ENCODE results near the gene ZDHHC14.
"Not testable (repeated sequence)": the region's sequence is repeated elsewhere in the genome, so short reads cannot be mapped to it uniquely, and the experiment has no call there.

ZDHHC14 gene

DNA sequence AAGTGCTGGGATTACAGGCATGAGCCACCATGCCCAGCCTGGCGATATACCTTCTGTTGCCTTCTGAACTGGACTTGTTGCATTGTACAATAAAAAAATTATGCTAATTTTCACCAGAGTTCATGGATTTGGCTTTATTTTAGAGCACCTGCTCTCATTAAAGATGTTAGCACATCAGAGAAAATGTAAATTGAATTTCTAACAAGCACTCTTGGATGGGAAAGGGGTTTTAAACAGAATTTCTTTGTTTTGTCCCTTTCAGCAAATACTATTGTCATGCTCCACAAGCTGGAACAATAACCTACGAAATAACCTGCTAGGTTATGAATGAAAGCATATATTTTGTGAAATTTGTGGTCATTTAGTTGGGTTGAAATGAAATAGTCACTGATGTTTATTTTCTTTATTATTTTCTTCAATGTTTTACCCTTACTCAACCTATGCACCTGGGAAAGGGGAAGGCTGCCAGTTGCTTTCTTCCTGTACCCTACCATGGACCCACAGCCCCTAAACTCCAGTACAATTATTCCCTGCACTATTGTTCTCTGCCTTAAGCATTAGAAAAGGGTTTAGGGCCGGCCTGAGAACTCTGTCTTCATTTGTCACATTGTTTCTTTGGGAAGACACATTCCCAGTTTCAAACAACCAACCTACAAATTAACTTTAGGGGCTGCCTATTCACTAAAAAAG is 22.2 kb downstream of the ZDHHC14 start:
- peaks cover 0 to 3% of the 10 kb centered on the region in 2 donors for H3K36me3 ChIP-seq (ENCODE audit: control insufficient read depth in 2 of 2, insufficient read depth in 2 of 2, low read length in 2 of 2)
- no peak overlapping the region for H3K27ac ChIP-seq (ENCODE audit: low read depth in 2 of 2, low read length in 2 of 2)

DNA sequence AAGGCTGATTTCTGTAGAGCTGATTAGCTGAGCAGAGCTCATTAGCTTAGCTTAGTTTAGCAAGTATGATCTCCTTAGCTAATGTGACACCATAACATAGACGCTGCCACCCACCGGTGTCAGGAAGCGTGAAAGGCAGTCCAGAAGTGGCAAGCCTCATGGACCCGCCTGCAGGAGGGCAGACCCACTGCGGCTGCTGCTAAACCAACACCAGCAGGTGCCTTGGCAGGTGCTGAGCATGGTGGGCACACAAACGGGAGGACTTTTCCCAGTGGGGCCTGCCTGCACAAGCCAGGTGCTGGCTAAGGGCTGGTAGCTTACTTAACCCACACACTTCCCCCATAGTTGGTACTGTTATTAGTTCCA is 22.7 kb downstream of the ZDHHC14 start:
- Histone ChIP-seq H3K4me3 (ENCODE audit: low read length in 2 of 2) (no peak overlapping the region), H3K9me3 (ENCODE audit: control insufficient read depth in 2 of 2, low read length in 2 of 2) (no peaks in the 10 kb centered on the region), H3K4me1 (ENCODE audit: control insufficient read depth in 2 of 2, insufficient read depth in 2 of 2, low read length in 2 of 2) (no peaks in the 10 kb centered on the region)

More for the DNA sequence above, 22.2 kb downstream of the ZDHHC14 start:
- Histone ChIP-seq H3K9ac (ENCODE audit: low read depth in 1 of 2, low read length in 2 of 2) (no peak overlapping the region), H3K4me1 (ENCODE audit: control insufficient read depth in 2 of 2, insufficient read depth in 2 of 2, low read length in 2 of 2) (no peaks in the 10 kb centered on the region), H3K9me3 (ENCODE audit: control insufficient read depth in 2 of 2, low read length in 2 of 2) (no peaks in the 10 kb centered on the region), H3K27me3 (ENCODE audit: control insufficient read depth in 2 of 2, insufficient read depth in 2 of 2, low read length in 2 of 2) (no peaks in the 10 kb centered on the region), H3K4me3 (ENCODE audit: low read length in 2 of 2) (no peak overlapping the region)

DNA sequence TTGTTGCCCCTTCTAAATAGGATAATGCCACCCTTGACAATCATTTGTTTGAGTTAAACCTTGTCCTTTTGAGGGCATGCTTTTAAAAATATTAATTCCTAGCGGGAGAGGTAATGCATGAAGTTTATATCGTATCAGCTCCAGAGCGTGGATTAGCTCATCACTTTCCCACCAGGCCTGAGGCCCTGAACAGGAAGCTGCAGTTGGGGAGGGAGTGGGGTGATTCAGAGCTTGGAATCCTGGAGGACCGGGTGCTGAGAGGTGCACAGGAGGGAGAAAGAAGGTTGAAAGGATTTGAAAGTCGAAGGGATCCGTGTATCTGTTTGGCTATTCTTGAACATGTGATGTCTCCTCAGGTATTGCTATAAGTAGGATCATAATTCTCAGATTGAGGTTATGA is 25.0 kb downstream of the ZDHHC14 start:
- Histone ChIP-seq H3K4me3 (ENCODE audit: low read length in 2 of 2) (no peak overlapping the region), H3K36me3 (ENCODE audit: control insufficient read depth in 2 of 2, insufficient read depth in 2 of 2, low read length in 2 of 2) (peaks cover 2 to 3% of the 10 kb centered on the region in 2 donors), H3K9me3 (ENCODE audit: control insufficient read depth in 2 of 2, low read length in 2 of 2) (no peaks in the 10 kb centered on the region), H3K27me3 (ENCODE audit: control insufficient read depth in 2 of 2, insufficient read depth in 2 of 2, low read length in 2 of 2) (no peaks in the 10 kb centered on the region), H3K4me1 (ENCODE audit: control insufficient read depth in 2 of 2, insufficient read depth in 2 of 2, low read length in 2 of 2) (no peaks in the 10 kb centered on the region), H3K27ac (ENCODE audit: low read depth in 2 of 2, low read length in 2 of 2) (no peak overlapping the region), H3K9ac (ENCODE audit: low read depth in 1 of 2, low read length in 2 of 2) (no peak overlapping the region)

More for the DNA sequence above, 22.7 kb downstream of the ZDHHC14 start:
- H3K36me3 ChIP-seq (ENCODE audit: control insufficient read depth in 2 of 2, insufficient read depth in 2 of 2, low read length in 2 of 2) = peaks cover 0 to 3% of the 10 kb centered on the region in 2 donors
- H3K27ac ChIP-seq (ENCODE audit: low read depth in 2 of 2, low read length in 2 of 2) = no peak overlapping the region
- H3K9ac ChIP-seq (ENCODE audit: low read depth in 1 of 2, low read length in 2 of 2) = no peak overlapping the region
- H3K27me3 ChIP-seq (ENCODE audit: control insufficient read depth in 2 of 2, insufficient read depth in 2 of 2, low read length in 2 of 2) = no peaks in the 10 kb centered on the region

- H3K27ac ChIP-seq (ENCODE audit: low read depth in 2 of 2, low read length in 2 of 2) = no peak overlapping the region
- H3K9me3 ChIP-seq (ENCODE audit: control insufficient read depth in 2 of 2, low read length in 2 of 2) = no peaks in the 10 kb centered on the region
- H3K4me3 ChIP-seq (ENCODE audit: low read length in 2 of 2) = no peak overlapping the region
- no peaks in the 10 kb centered on the region for H3K27me3 ChIP-seq (ENCODE audit: control insufficient read depth in 2 of 2, insufficient read depth in 2 of 2, low read length in 2 of 2)
- H3K4me1 ChIP-seq (ENCODE audit: control insufficient read depth in 2 of 2, insufficient read depth in 2 of 2, low read length in 2 of 2) = no peaks in the 10 kb centered on the region
- peaks cover 2 to 3% of the 10 kb centered on the region in 2 donors for H3K36me3 ChIP-seq (ENCODE audit: control insufficient read depth in 2 of 2, insufficient read depth in 2 of 2, low read length in 2 of 2)
- H3K9ac ChIP-seq (ENCODE audit: low read depth in 1 of 2, low read length in 2 of 2) = no peak overlapping the region
These were observed 25.7 kb downstream of the ZDHHC14 start for GRCh38 chr6:157406661-157407060.

GRCh38 chr6:157407646-157408045 is 26.7 kb downstream of the ZDHHC14 start:
- Histone ChIP-seq H3K36me3 (ENCODE audit: control insufficient read depth in 2 of 2, insufficient read depth in 2 of 2, low read length in 2 of 2) (peaks cover 0 to 2% of the 10 kb centered on the region in 2 donors), H3K4me3 (ENCODE audit: low read length in 2 of 2) (no peak overlapping the region), H3K27me3 (ENCODE audit: control insufficient read depth in 2 of 2, insufficient read depth in 2 of 2, low read length in 2 of 2) (no peaks in the 10 kb centered on the region), H3K9me3 (ENCODE audit: control insufficient read depth in 2 of 2, low read length in 2 of 2) (no peaks in the 10 kb centered on the region), H3K9ac (ENCODE audit: low read depth in 1 of 2, low read length in 2 of 2) (no peak overlapping the region), H3K27ac (ENCODE audit: low read depth in 2 of 2, low read length in 2 of 2) (no peak overlapping the region), H3K4me1 (ENCODE audit: control insufficient read depth in 2 of 2, insufficient read depth in 2 of 2, low read length in 2 of 2) (no peaks in the 10 kb centered on the region)

GRCh38 chr6:157408427-157408826 is 27.4 kb downstream of the ZDHHC14 start:
- H3K36me3 ChIP-seq (ENCODE audit: control insufficient read depth in 2 of 2, insufficient read depth in 2 of 2, low read length in 2 of 2); H3K4me1 ChIP-seq (ENCODE audit: control insufficient read depth in 2 of 2, insufficient read depth in 2 of 2, low read length in 2 of 2); H3K9me3 ChIP-seq (ENCODE audit: control insufficient read depth in 2 of 2, low read length in 2 of 2); H3K4me3 ChIP-seq (ENCODE audit: low read length in 2 of 2); H3K27me3 ChIP-seq (ENCODE audit: control insufficient read depth in 2 of 2, insufficient read depth in 2 of 2, low read length in 2 of 2); H3K9ac ChIP-seq (ENCODE audit: low read depth in 1 of 2, low read length in 2 of 2); H3K27ac ChIP-seq (ENCODE audit: low read depth in 2 of 2, low read length in 2 of 2): not testable (repeated sequence)

- no peak overlapping the region for H3K4me3 ChIP-seq (ENCODE audit: low read length in 2 of 2)
These were observed 29.1 kb downstream of the ZDHHC14 start for GRCh38 chr6:157410045-157410444.

GRCh38 chr6:157411368-157411767 is 30.4 kb downstream of the ZDHHC14 start:
- H3K27me3 ChIP-seq (ENCODE audit: control insufficient read depth in 2 of 2, insufficient read depth in 2 of 2, low read length in 2 of 2) = no peaks in the 10 kb centered on the region

More at GRCh38 chr6:157410045-157410444, 29.1 kb downstream of the ZDHHC14 start:
- no peak overlapping the region for H3K9ac ChIP-seq (ENCODE audit: low read depth in 1 of 2, low read length in 2 of 2)
- no peaks in the 10 kb centered on the region for H3K9me3 ChIP-seq (ENCODE audit: control insufficient read depth in 2 of 2, low read length in 2 of 2)
- H3K27me3 ChIP-seq (ENCODE audit: control insufficient read depth in 2 of 2, insufficient read depth in 2 of 2, low read length in 2 of 2) = no peaks in the 10 kb centered on the region
- peaks cover 0 to 2% of the 10 kb centered on the region in 2 donors for H3K36me3 ChIP-seq (ENCODE audit: control insufficient read depth in 2 of 2, insufficient read depth in 2 of 2, low read length in 2 of 2)
- H3K4me1 ChIP-seq (ENCODE audit: control insufficient read depth in 2 of 2, insufficient read depth in 2 of 2, low read length in 2 of 2) = no peaks in the 10 kb centered on the region
- H3K27ac ChIP-seq (ENCODE audit: low read depth in 2 of 2, low read length in 2 of 2) = no peak overlapping the region

DNA sequence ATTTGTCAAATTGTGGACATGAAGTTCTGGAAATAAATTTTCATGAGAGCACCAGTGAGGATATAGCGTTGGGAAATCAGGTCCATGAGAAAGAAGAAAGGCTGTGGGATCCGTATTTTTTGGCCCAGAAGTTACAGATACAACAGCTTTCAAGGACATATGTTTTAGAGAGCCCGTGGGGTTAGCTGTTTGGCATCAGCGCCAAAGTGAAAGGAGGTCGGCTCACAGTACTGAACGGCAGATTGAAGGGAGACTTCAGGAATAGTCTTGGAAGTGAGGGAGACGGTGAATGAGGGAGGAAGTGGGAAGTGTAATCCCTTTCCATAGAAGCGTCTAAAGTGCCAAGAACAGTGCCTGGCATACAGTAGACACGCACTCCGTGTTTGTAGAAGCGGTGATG is 31.8 kb downstream of the ZDHHC14 start:
- Histone ChIP-seq H3K9ac (ENCODE audit: low read depth in 1 of 2, low read length in 2 of 2) (no peak overlapping the region), H3K4me1 (ENCODE audit: control insufficient read depth in 2 of 2, insufficient read depth in 2 of 2, low read length in 2 of 2) (no peaks in the 10 kb centered on the region), H3K27ac (ENCODE audit: low read depth in 2 of 2, low read length in 2 of 2) (no peak overlapping the region), H3K9me3 (ENCODE audit: control insufficient read depth in 2 of 2, low read length in 2 of 2) (no peaks in the 10 kb centered on the region), H3K27me3 (ENCODE audit: control insufficient read depth in 2 of 2, insufficient read depth in 2 of 2, low read length in 2 of 2) (no peaks in the 10 kb centered on the region), H3K36me3 (ENCODE audit: control insufficient read depth in 2 of 2, insufficient read depth in 2 of 2, low read length in 2 of 2) (peaks cover 0 to 2% of the 10 kb centered on the region in 2 donors), H3K4me3 (ENCODE audit: low read length in 2 of 2) (no peak overlapping the region)

More at GRCh38 chr6:157411368-157411767, 30.4 kb downstream of the ZDHHC14 start:
- Histone ChIP-seq H3K27ac (ENCODE audit: low read depth in 2 of 2, low read length in 2 of 2) (no peak overlapping the region), H3K4me3 (ENCODE audit: low read length in 2 of 2) (no peak overlapping the region), H3K9me3 (ENCODE audit: control insufficient read depth in 2 of 2, low read length in 2 of 2) (no peaks in the 10 kb centered on the region), H3K9ac (ENCODE audit: low read depth in 1 of 2, low read length in 2 of 2) (no peak overlapping the region), H3K36me3 (ENCODE audit: control insufficient read depth in 2 of 2, insufficient read depth in 2 of 2, low read length in 2 of 2) (peaks cover 0 to 2% of the 10 kb centered on the region in 2 donors), H3K4me1 (ENCODE audit: control insufficient read depth in 2 of 2, insufficient read depth in 2 of 2, low read length in 2 of 2) (no peaks in the 10 kb centered on the region)

DNA sequence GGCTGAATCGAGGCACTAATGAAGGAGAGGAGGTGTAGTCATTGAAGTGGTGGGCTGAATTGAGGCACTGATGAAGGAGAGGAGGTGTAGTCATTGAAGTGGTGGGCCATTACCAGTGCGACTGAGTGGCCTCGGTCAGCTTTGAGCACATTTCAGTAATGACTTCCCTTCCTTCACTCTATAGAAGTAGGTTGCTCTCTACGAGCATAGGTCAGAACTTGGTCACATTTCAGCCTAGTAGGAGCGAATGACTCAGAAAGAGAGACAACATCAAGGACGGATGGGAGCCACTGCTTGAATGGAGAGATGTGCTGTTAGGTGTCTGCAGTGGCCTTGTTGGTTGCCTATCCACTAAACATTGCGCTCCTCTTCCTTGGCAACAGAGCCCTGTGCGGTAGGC is 39.5 kb downstream of the ZDHHC14 start:
- Histone ChIP-seq H3K27me3 (ENCODE audit: control insufficient read depth in 2 of 2, insufficient read depth in 2 of 2, low read length in 2 of 2) (no peaks in the 10 kb centered on the region), H3K9me3 (ENCODE audit: control insufficient read depth in 2 of 2, low read length in 2 of 2) (no peaks in the 10 kb centered on the region), H3K27ac (ENCODE audit: low read depth in 2 of 2, low read length in 2 of 2) (no peak overlapping the region), H3K4me3 (ENCODE audit: low read length in 2 of 2) (no peak overlapping the region), H3K9ac (ENCODE audit: low read depth in 1 of 2, low read length in 2 of 2) (no peak overlapping the region), H3K4me1 (ENCODE audit: control insufficient read depth in 2 of 2, insufficient read depth in 2 of 2, low read length in 2 of 2) (no peaks in the 10 kb centered on the region), H3K36me3 (ENCODE audit: control insufficient read depth in 2 of 2, insufficient read depth in 2 of 2, low read length in 2 of 2) (peaks cover 0 to 2% of the 10 kb centered on the region in 2 donors)
